ENCODE data around the gene HLA-DPA1.
"Not testable (repeated sequence)": the region's sequence is repeated elsewhere in the genome, so short reads cannot be mapped to it uniquely, and the experiment has no call there.

The HLA-DPA1 gene

GRCh38 chr6:33088258-33088930, 14.9 kb upstream of the HLA-DPA1 start:
- DNase-seq, result no peak

GRCh38 chr6:33085627-33086026, 12.2 kb upstream of the HLA-DPA1 start:
- no peak for DNase-seq

- DNase-seq, result no peak
These were observed 9.3 kb upstream of the HLA-DPA1 start for GRCh38 chr6:33082702-33083101.

DNA sequence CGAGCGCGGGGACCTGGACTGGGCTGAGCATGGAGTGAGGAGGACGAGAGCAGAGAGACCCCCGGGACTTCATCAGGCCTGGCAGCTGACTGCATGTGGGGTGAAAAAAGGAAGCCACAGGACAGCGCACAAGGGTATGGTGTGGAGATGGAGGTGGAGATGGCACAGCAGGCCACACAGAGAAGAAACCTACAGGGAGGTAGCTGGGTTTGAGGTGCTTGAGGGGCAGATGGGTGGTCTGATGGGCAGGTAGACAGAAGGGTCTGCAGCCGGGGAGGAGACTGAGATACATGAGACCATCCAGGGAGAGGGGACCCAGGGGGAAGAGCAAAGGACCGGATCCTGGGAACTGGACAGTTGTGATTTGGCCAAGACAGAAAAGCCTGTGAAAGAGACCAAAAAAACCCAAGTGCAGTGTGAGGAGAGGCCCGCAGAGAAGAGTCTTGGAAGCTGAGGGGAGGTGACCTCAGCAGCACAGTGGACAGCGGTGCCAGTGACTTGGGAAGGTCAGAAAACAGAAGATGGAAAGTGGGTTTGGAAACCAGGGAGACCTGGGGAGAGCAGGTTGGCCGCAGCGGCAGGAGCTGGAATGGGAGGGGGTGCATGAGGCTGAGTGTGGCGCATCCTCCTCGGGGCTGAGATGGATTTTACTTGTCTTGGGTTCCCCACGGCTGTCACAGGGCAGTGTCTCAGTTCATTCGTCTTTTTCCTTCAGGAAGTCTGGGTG, 7.8 kb upstream of the HLA-DPA1 start:
- DNase-seq, result no peak

- no peak for DNase-seq
These were observed 7.0 kb upstream of the HLA-DPA1 start for GRCh38 chr6:33080127-33081089.

DNA sequence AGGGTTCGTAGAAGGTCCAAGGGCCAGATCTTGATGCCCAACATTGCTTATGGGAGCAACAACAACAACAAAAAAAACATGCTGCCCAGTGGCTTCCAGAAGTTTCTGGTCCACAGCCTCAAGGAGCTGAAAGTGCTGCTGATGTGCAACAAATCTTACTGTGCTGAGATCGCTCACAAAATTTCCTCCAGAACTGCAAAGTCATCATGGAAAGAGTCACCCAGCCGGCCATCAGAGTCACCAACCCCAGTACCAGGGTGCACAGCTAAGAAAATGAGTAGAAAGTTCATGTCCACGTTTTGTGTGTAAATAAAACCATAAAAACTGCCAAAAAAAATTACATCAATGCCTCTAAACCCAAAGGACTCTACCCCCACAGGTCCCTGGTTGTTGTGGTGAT, 6.1 kb upstream of the HLA-DPA1 start:
- no peak for DNase-seq

DNA sequence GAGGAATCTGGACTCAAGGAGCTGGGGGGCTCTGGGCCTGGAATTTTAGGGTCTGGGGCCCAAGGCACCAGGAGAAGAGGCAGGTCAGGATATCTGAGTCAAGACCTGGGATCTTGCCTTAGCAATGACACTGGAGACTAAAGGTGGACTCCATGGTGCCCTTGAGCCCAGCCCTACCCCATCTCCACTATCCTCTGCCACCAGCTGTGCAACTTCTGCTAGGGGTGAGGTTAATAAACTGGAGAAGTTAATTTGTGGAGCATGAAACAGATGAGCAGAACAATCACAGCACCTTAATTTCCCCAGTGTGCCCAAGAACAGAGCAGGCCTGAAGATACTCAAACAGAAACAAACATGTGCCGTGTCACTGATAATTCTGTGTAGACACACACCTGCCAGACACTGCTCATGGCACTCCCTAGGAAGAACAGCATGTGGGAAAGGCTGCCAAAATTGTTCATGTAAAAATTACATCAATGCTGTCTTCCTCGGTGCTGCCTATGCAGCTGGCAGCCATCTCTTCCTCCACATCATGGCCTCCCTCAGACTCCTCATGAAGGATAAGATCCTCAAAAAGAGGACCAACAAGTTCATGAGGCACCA, 5.6 kb upstream of the HLA-DPA1 start:
- no peak for DNase-seq

- DNase-seq, result no peak
These were observed 5.0 kb upstream of the HLA-DPA1 start for GRCh38 chr6:33078442-33078841.

GRCh38 chr6:33077908-33078307, 4.5 kb upstream of the HLA-DPA1 start:
- DNase-seq, result no peak

DNA sequence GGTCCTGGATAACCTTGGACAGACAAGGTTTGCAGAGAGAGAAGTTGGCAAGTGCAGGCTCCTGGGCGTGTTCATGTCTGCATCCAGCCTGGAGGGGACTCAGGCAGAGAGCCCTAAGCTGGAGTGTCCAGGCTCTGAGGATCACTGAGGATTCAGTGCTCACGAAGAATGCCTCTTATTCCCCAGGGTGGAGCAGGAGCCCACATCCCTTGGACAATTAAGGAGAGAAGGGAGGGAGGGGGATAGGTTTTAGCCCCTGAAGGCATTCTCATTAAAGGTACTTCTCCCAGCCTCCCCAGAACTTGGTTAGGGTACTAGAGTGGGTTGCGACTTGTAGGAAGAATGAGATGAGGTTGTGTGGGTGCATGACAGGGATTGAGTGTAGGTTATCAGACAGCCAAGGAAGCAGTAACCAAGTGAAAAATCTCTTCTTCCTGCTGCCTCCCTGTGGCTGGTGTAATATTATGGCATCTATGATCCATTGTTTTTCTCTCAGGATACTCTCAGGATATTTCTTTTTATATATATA, 3.0 kb upstream of the HLA-DPA1 start:
- DNase-seq, result no peak

DNA sequence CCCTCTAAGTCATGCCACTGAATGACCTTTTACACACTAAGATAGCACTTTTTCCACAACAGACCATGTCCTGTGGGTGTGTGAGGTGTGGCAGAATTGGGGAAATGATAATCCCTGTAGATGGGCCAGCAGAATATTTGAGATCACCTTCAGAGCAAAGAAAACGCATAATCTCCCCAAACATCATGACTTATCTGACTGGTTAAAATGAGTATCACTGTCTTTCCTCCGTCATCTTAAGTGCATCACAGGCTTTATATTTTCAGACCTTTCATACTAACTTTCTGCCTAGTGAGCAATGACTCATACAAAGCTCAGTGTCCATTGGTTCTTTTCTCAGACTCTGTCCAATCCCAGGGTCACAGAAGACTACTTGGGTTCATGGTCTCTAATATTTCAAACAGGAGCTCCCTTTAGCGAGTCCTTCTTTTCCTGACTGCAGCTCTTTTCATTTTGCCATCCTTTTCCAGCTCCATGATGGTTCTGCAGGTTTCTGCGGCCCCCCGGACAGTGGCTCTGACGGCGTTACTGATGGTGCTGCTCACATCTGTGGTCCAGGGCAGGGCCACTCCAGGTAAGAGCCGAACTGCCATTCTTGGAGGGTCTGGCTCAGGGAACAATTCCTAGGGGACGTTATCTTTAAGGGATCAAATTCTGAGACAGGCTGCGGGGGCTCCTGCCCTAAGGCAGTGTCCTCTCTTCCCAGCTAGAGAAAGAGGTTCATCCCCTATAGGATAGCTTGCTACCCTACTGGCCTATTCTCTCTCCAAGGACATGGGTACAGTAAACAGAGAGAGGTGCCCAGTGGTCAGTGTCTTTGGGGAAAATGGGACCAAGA, 2.3 kb upstream of the HLA-DPA1 start, which contains the start of gene HLA-DPB1:
TSS of gene HLA-DPB1 (plus strand) at position 423 of the 838 bp plus-strand sequence. CDS start at position 475, 52 bp downstream.
- DNase-seq, result no peak

DNA sequence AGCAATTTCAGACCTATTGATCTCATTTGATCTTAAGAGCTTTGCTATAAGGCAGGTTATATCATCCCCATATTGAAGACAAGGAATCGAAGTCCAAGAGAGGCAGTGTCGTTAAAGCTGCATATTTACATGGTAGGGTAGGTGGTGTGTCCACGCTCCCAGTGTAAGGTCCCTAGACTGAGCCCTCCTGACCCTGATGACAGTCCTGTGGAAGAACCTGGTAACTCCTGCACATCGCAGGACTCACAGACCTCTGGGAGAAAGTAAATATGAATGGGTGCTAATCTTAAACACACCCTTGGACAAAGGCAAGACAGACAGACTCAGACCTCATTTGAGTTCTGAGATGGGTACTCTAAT, 1.7 kb upstream of the HLA-DPA1 start:
- no peak for DNase-seq

- no peak for DNase-seq
These were observed 845 bp downstream of the HLA-DPA1 start for GRCh38 chr6:33072508-33073100.

DNA sequence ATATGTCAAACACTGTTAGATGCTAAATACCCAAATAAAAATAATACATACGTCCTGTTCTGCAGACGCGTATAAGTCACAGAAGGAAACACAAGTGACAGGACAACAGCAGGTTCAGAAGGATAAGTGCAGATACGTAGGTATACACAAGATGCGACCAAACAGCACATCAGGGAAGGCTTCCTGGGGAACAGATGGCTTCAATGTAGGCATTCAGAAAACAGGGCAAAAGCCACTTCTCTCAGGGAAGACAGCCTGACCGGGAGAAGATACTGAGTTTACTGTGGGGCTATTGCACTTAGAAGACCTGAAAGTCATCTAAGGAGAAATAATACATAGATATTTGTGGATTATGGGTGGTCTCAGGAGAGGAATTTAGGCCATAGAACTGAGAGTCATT, 1.9 kb downstream of the HLA-DPA1 start:
- no peak for DNase-seq

GRCh38 chr6:33070909-33071308, 2.5 kb downstream of the HLA-DPA1 start:
- no peak for DNase-seq

GRCh38 chr6:33069021-33069738, 4.3 kb downstream of the HLA-DPA1 start:
- DNase-seq, result no peak

DNA sequence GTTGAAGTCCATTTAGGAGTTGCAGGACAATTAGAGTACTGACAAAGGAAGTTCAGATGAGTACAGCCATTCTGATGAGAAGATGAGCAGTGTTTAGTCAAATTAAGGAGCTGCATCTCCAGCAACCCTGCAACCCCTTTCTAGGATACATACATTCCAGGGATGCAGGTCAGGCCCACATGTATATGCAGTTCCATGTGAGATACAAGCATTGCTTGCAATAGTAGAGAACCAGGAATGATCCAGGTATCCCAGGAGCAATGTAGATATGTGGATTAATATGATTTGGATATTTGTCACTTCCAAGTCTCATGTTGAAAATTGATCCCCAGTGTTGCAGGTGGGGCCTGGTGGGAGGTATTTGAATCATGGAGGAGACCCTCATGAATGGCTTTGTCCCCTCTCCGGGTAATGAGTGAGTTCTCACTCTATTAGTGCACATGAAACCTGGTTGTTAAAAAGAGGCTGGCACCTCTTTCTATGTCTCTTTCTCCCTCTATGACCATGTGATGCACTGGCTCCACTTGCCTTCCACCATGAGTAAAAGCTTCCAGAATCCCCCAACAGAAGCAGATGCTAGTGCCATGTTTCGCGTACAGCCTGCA, 6.4 kb downstream of the HLA-DPA1 start:
- no peak for DNase-seq

GRCh38 chr6:33065312-33065711, 8.1 kb downstream of the HLA-DPA1 start:
- no peak for DNase-seq

GRCh38 chr6:33064723-33065122, 8.7 kb downstream of the HLA-DPA1 start:
- no peak for DNase-seq

- not testable (repeated sequence) for DNase-seq
These were observed 10.0 kb downstream of the HLA-DPA1 start for GRCh38 chr6:33063435-33063834.
